NCI-H69 (cell line): ENCODE data around the gene POLR1A.

Experiments used
- DNase-seq: peaks from one replicate; lab custom pipeline; 2025; lab: John Stamatoyannopoulos, UW

The POLR1A gene

GRCh38 chr2:86037795-86038192 is 67.9 kb downstream of the POLR1A start:
- DNase-seq = no peak

DNA sequence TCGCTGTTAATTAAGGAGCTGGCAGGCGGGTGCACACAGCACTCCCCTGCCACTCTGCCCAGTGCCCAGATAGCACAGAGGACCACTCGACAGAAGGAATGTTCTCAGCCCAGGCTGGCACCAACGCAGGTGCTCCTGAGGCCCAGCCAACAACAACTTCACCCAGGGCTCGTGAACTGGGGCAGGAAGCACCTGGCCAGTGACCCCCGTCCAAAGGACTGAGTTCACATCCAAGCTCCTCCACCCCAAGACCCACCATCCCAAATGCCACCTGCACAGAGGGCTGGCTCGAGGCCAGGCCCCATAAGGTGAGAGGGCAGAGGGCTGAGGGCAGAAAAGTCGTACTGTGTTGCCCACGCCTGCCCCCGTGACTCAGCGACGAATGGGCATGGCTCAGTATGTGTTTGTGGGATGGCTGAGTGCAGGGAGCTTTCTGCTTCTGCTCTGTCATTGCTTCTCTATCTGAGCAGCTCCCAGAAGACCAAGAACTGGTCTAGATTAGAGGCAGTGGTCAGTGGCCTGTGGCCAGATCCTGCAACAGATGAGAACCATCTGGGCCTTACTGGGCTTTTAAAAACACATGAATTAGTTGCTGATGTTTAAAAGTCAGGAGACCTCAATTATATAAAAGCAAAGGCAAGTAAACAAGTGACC is 68.4 kb downstream of the POLR1A start:
- peak; percentile 36 for DNase-seq

DNA sequence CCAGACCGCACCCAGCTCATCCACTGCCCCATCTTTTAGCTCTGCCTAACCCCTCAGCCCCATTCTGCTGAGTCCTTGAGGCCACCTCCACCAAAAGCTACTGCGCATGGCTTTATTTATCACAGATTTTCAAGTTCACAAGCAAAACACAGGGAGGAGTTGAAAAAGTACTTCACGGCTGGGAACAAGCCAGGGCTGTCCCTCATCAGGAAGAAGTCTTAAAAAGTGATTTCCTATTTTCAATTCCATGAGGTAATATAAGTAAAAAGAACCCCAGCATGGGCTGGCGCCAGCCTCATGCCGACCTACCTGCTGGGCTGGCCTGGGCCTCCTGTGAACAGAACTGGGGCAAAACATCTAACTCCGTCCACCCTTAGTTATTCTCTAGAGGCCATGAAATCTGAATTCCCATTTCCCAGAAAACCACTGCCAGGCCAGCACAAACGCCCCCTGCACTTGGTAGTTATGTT is 69.0 kb downstream of the POLR1A start:
- peak; percentile 36 for DNase-seq

- peak; percentile 97 for DNase-seq
These were observed 69.6 kb downstream of the POLR1A start for GRCh38 chr2:86035883-86036668.

DNA sequence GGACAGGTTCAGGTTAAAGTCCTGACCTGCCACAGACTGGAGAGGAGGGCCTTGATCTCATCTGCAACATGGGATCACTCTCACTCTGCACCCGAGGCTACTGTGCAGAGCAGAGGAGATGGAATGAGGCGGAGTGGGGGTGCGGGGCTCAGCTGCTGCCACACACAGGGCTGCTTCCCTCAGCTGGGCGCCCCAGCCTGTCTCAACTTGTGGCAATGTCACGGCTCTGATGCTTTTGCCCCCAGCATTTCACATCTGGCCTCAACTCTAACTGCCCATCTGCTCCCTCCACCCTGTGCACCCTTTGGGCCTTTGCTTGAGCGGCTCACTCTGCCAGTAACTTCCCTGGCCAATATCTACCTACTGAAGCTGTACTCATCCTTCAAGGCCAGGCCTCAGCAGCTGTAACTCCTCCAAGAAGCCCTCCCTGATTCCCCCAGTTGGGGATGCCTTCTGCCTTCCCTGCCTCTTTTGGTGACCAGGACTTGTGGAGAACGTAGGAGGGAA is 70.3 kb downstream of the POLR1A start:
- DNase-seq = peak; percentile 73

- DNase-seq = no peak
These were observed 71.7 kb downstream of the POLR1A start for GRCh38 chr2:86033751-86034692.

DNA sequence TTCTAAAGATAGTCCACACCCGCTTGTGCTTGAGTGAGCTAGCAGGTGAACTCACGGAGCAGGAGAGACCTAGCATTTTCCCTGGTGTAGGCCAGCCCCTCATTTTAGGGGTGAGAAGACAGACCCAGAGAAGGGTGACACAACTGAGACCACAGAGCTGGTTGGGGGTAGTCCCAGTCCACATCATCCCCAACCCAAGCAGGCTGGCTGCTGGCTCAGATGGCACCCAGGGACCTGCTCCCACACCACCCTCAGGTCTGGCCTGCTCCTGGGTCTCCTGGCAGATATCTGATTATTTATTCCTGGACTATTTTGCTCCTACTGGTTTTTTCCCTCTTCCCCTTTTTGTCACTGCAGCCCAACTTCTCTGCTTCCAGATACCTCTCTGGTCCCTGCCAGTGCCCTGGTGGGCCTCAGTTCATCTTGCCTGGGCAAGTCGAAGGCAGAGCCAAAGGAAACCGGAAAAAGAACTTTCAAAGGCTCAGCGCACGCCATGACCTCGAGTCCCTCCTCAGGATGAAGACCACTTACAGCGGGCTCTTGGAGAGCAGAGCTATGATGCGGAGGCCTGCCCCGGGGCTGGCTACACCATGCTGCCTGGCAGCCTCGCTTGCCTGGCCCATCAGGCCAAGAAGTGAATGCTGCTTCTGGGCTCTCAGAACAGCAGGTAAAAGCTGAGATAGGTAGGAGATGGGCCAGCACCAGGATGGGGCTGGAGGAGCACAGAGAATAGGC is 72.7 kb downstream of the POLR1A start:
- no peak for DNase-seq

- DNase-seq = no peak
These were observed 74.1 kb downstream of the POLR1A start for GRCh38 chr2:86031606-86032005.

DNA sequence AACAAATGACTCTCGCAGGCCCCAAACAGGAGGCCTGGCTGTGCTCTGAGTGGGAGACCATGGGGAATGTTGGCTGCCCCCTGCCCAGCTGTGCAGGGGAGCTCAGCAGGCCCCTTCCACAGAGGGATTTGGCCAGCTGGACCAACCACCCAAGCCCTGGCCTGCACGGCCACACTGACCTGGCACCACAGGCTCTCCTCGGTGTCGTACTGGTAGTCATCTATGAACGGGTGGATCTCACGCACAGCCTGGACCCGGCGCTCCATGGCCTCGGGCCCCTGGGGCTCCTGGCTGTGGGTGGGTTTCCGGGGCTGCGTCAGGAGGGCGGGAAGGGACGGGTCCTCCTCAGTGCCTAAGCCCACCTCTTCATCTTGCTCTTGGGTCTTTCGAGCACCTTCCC is 74.5 kb downstream of the POLR1A start:
- DNase-seq = no peak

- DNase-seq = no peak
These were observed 75.8 kb downstream of the POLR1A start for GRCh38 chr2:86029873-86030272.

- no peak for DNase-seq
These were observed 76.8 kb downstream of the POLR1A start for GRCh38 chr2:86028766-86029381.

GRCh38 chr2:86027922-86028765 is 77.5 kb downstream of the POLR1A start:
- no peak for DNase-seq

DNA sequence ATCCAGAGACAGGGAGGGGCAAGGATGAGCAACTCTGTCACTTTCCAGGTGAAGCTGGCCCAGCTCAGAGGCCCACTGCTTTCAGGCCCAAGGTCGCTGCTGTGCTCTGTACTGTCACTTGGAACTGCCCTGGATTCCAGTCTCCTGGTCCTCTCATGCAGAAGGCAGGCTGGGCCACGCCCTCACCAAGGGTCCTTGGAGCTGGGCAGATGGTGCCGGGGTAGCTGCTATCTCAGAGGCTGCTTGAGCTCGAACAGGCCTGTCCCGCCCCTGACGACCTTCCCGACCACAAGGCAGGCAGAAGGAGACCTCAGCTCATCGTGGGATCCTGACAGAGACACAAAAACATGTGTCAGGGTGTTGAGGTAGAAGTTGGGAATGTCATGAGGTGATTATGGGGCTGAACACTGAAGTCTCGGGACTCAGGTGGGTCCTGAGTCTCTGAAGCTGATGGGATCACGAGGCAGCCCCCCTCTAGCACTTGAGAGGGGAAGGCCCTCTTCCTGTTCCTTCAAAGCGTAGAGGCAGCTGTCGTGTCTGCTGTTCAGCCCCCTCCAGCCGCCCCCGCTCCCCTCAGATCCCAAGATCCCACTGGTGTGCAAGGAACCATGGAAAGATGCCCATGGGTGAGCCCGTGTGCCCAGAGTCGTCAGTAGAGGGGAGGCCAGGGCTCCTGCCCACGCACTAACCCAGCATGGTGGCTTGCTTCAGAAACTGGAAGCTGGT is 78.3 kb downstream of the POLR1A start:
- DNase-seq = no peak

GRCh38 chr2:86026744-86027065 is 79.0 kb downstream of the POLR1A start:
- no peak for DNase-seq

DNA sequence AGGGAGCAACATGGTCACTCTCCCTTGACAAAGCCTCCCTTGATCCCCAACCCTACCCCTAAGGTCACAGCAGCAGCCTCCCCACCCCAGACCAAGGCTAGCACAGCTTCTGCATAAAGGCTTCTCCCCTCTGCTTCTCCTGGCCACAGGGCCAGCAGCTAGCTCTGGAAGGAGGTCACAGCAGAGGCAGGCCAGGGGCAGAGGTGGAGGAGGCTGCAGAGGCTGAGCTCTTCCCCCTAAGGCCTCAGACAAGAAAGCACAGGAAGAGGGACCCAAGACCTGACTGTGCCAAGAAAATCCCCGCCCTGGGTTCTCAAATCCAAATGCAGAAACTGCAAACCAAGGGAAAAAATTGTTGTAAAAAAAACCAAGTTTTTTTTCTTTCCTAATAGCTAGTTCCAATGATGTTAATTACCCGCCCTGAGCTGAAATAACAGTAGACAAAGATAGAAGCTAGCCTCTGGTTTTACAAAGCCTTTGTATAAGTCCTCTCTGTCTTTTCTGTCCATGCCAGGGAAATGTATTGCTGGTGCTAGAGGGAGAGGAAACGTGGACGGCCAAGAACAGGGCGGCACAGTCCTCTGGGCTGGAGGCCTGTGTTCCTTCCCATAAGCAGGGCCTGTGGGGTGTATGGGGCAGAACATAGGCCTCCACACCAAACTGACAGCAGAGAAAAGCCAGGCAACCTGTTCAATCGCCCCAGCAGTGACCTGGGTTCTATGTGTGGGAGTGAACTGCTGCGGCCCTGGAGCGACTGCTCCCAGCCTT is 79.5 kb downstream of the POLR1A start:
- DNase-seq = no peak

DNA sequence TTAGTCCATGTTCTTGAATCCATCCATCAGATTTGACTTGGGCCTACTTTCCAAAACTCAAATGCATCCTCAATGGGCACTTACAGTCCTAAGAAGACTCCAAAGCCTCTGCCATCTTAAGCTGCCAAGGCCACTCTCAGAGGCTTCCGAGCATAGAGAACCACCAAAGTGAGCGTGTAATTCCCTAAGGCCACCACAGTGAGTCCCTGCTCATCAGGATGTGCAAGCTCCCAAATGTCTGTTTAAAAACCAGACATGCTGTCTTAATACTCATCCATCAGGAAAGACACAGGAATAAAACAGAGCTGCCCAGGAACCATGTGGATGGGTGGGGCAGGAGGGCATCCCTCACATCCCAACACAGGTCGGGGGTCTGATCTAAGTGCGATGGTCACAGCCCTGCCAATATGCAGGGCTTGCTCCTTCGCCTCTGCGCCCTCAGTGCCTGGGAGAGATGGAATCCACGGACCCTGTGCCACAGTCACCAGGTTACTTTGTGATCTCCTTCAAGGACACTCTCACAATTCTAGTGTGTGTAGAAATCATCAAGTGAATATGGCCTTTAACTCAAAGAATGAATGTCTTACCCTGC is 80.4 kb downstream of the POLR1A start:
- DNase-seq = no peak

- no peak for DNase-seq
These were observed 82.3 kb downstream of the POLR1A start for GRCh38 chr2:86023366-86023712.

GRCh38 chr2:86022661-86023365 is 82.9 kb downstream of the POLR1A start:
- DNase-seq = no peak
